NCI-H526 treated with DMSO at 0.1 percent for 48 hours (cell line): ENCODE measurements around the gene ANKS1A.
A peak's percentile ranks its signal among the peaks of the same experiment; 100 is the strongest.
"Not testable (repeated sequence)": the region's sequence is repeated elsewhere in the genome, so short reads cannot be mapped to it uniquely, and the experiment has no call there.

Experiments used
- DNase-seq: peaks from one replicate; lab custom pipeline; 2025; lab: John Stamatoyannopoulos, UW

ANKS1A gene

DNA sequence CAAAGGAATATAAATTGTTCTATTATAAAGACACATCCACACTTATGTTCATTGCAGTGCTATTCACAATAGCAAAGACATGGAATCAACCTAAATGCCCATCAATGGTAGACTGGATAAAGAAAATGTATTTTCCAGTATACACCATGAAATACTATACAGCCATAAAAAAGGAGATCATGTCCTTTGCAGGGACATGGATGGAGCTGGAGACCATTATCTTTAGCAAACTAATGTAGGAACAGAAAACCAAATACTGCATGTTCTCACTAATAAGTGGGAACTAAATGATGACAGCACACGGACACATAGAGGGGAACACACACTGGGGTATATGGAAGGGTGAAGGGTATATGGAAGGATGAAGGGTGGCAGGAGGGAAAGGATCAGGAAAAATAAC, 5.0 kb upstream of the ANKS1A start:
- not testable (repeated sequence) for DNase-seq

- no peak for DNase-seq
These were observed 4.1 kb upstream of the ANKS1A start for GRCh38 chr6:34884996-34885395.

DNA sequence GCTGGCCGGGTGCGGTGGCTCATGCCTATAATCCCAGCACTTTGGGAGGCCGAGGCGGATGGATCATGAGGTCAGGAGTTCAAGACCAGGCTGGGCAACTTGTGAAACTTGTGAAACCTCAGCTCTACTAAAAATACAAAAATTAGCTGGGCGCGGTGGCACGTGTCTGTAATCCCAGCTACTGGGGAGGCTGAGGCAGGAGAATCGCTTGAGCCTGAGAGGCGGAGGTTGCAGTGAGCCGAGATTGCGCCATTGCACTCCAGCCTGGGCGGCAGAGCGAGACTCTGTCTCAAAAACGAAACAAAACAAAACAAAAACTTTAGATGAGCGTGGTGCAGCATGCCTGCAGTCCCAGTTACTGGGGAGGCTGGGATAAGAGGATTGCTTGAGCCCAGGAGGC, 3.2 kb upstream of the ANKS1A start:
- DNase-seq, result not testable (repeated sequence)

GRCh38 chr6:34887753-34888513, 1.1 kb upstream of the ANKS1A start, which contains the start of gene TAF11:
Gene TAF11 (minus strand): TSS chr6:34888042. CDS start chr6:34887957, 85 bp downstream.
- peak; percentile 94 for DNase-seq

DNA sequence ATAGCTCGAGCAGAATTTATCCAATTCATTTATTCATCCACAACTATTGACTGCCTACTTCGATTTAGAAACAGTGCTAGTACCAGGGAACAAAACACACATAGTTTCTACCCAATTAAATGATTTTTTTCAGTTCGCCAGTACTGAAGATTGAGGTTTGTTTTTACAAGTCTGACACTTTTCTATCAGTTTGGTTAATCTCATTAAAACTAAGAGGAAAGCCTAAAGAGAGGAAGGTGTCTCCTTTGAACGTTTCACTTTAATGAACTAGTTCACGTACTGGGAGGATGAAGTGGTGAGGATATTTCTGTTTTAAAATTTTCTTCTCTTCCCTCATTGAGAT, 570 bp upstream of the ANKS1A start:
- no peak for DNase-seq

DNA sequence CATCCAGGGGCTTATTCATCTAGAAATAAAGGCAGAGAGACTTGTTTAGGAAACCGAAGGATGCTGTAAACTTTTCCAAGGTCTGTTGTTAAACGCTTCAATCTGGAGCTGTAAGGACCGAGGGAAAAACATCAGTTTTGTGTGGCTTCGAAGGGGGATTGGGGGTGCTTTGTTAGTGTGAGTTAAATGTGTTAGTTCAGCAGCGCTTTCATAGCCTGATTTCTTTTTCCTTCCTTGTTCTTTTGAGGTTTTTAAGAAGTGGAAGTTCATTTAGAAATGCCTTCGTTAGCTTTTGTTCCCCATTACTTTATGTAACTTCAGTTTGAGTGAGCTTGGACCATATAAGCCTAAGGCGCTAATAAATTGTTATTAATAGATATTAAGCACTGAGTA, 1.5 kb downstream of the ANKS1A start:
- DNase-seq, result no peak

- no peak for DNase-seq
These were observed 2.2 kb downstream of the ANKS1A start for GRCh38 chr6:34891296-34891695.

- no peak for DNase-seq
These were observed 5.6 kb downstream of the ANKS1A start for GRCh38 chr6:34894693-34895092.

DNA sequence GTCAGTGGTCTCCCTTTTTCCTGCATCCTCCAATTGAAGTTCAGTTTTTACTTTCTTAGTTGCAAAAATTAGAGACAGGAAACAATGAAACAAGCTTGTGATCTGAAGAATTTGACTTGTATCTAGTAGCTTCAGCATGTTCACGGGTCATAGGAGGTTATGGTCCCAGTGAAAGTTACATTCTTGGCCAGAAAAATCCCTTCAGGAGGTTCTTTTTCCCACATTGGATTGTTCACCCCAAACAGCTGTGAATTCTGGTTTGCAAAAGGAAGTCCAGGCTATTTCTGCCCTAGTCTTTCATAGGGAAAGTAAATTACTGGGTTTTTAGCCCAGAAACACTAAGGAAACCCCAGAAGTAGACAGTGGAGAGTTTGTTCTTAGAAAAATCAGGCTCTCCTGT, 8.1 kb downstream of the ANKS1A start:
- DNase-seq, result no peak

DNA sequence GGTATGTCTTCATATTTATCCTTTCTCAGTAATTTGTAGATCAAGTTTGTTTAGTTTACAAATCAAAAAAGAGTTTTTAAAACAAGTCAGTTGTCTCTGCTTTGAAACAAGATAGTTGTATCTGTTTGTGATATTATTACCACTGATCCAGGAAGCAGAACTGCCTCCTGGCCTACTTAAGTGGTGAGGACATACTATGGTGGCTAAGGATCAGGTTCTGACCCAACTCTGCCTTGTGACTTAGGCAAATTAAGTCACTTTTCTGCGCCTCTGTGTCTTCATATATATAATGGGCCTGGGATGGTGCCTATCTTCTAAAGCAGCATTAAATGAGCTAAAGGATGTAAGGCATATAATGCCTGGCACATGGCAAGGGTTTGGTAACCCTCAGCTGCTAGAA, 8.7 kb downstream of the ANKS1A start:
- no peak for DNase-seq

GRCh38 chr6:34899748-34900147, 10.7 kb downstream of the ANKS1A start:
- not testable (repeated sequence) for DNase-seq

DNA sequence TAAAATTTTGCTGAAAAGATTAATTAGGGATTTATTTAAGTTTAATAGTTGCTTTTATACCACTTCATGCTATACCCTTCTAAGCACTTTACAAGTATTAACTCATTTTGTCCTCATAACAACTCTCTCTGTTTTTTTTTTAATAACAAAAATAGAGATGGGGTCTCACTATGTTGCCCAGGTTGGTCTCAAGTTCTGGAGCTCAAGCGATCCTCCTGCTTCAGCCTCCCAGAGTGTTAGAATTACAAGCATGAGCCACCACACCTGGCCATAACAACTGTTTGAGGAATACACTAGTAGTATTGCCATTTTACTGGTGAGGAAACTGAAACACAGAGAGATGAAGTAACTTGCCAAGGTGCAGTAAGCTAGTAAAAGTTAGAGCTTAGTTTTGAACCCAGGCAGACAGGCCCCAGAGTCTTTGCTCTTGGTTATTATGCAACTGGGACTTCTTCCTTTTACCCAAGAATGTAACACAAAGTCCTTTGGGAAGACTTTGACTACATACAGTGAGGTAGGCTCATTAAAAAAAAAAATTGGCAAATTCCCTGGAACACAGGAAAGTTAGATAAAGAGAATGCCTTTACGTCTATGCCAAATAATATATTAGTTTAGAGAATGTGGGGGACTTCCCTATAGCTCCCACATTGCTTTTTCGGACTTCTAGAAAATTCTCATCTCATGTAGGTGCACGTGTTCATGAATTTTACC, 11.4 kb downstream of the ANKS1A start:
- no peak for DNase-seq

- no peak for DNase-seq
These were observed 12.9 kb downstream of the ANKS1A start for GRCh38 chr6:34901930-34902329.

GRCh38 chr6:34904990-34905613, 16.0 kb downstream of the ANKS1A start:
- DNase-seq, result no peak

GRCh38 chr6:34906826-34907225, 17.8 kb downstream of the ANKS1A start:
- DNase-seq, result no peak

DNA sequence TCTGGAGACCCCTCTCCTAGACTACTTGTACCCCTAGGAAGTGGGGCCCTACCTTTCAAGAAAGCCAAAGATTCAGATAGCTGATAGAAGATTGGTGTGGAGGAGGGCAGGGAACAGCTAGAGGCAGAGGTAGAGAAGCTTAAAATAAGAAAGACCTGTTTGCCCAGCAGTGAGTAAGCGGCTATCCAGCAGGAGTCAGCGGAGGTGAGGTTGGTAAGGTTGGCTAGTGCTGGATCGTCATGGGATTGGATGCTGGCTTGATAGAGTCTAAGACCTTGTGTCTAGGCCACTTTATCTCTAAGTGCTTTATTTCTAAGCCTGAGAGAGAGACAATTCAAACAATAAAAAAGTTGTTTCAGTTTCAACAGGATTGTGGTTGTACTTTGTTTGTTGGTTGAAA, 19.1 kb downstream of the ANKS1A start:
- DNase-seq, result no peak

- DNase-seq, result no peak
These were observed 20.3 kb downstream of the ANKS1A start for GRCh38 chr6:34909320-34909883.

- no peak for DNase-seq
These were observed 22.8 kb downstream of the ANKS1A start for GRCh38 chr6:34911822-34912221.

GRCh38 chr6:34912715-34913464, 23.8 kb downstream of the ANKS1A start:
- no peak for DNase-seq

DNA sequence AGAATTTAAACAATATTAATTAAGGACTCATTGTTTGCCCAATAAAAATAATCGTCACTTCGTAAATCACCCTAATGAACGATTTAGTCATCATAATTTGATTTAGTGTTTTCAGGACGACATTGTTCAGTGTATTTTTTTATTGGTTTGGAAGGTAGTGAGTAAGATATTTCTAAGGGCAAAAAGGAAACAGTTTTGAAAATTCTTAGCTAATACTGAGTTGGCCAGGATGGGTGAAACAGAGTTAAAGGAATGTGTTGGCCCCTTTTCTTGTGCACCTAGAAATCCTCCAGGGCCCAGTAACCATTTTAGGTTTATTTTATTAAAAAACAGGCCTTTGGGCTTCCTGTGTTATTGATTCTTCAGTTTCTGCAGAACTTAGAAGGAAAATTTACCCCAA, 25.3 kb downstream of the ANKS1A start:
- DNase-seq, result no peak

DNA sequence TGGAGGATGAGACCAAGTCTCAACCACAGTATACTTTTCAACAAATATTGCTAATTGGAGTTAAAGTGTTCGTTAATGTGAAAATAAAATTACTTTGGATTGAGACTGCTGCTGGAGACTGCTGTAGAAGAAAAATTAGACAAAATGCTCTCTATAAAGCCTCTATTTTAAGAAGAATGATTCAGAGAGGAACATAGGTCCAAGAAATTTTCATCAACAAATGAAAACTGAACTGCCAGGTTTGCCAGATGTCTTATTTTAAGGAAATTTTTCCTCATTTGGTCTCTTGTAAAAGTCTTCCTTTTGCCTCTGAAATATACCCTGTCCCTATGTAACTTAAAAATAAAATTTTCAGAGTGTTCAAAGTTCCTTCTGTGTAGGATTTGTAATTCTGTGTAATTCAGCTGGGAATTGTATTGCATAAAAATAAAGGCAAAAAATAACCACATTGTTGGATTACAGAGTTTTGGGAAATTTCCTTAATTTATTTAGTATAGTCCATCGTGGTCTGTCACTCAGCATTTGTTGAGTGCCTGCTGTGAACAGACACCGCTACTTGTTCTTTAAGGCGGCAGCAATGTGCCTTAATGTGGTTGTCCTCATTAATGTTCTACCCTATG, 27.4 kb downstream of the ANKS1A start:
- no peak for DNase-seq
